HepG2 (cell line): ENCODE results near the gene GEMIN2. TPM values are rescaled to one million over a fixed set of nuclear protein-coding genes. Genes with fewer than 3 reads are reported as not detected.

ENCODE experiments used
- ARID2 ChIP-seq: sonication (generic); formaldehyde crosslinking; IDR thresholded peaks from 2 replicates; pipeline ENCODE4 v1.8.1; 2022; ENCODE audit warnings: mild to moderate bottlenecking, missing genetic modification reagents, borderline replicate concordance
- ASH2L ChIP-seq: fragments of 300-600, 200-600 bp; sonication (generic); IDR thresholded peaks from 2 replicates; pipeline ENCODE4 v1.7.0; 2017; ENCODE audit warnings: low read depth, mild to moderate bottlenecking, moderate library complexity, mixed read lengths, low read length; ENCODE audit not compliant: insufficient read length
- ELK4 ChIP-seq: sonication (generic); formaldehyde crosslinking; IDR thresholded peaks from 2 replicates; pipeline ENCODE4 v1.9.0; 2021; ENCODE audit warnings: missing genetic modification reagents, borderline replicate concordance
- FOSL2 ChIP-seq: sonication (generic); formaldehyde crosslinking; IDR thresholded peaks from 2 replicates; pipeline ENCODE4 v1.4.0; 2020; ENCODE audit warnings: missing genetic modification reagents
- GABPA ChIP-seq, 2 experiments: IDR thresholded peaks; 2 replicates each; pipeline ENCODE4 v1.6.1; 2011 to 2016; ENCODE audit warnings: low read depth in 2 of 2, low read length in 1 of 2, missing biosample characterization in 1 of 2, missing genetic modification characterization in 1 of 2
- HNRNPK ChIP-seq: fragments of 200-400 bp; formaldehyde crosslinking; IDR thresholded peaks from 2 replicates; pipeline ENCODE4 v1.6.1; 2018; ENCODE audit warnings: low read length, low read depth, moderate library complexity, mild to moderate bottlenecking; ENCODE audit not compliant: poor library complexity, severe bottlenecking
- JDP2 ChIP-seq: sonication (generic); formaldehyde crosslinking; IDR thresholded peaks from 2 replicates; pipeline ENCODE4 v1.8.1; 2022; ENCODE audit warnings: missing genetic modification reagents, borderline replicate concordance
- SMARCC2 ChIP-seq: fragments of 450-650 bp; IDR thresholded peaks from 2 replicates; pipeline ENCODE4 v1.6.1; 2017; ENCODE audit warnings: antibody characterized with exemption, mild to moderate bottlenecking
- SOX13 ChIP-seq, 3 experiments: fragments of 450-650 bp in 1 of 3; sonication (generic) in 1 of 3; formaldehyde crosslinking in 1 of 3; IDR thresholded peaks in 2 of 3; conservative IDR thresholded peaks in 1 of 3; 2 replicates each; pipeline versions ENCODE4 v1.5.0 to v1.6.1; 2016 to 2020; ENCODE audit warnings: antibody characterized with exemption in 1 of 3, mild to moderate bottlenecking in 1 of 3, missing compliant biosample characterization in 1 of 3, missing genetic modification reagents in 1 of 3, moderate library complexity in 1 of 3
- TBX2 ChIP-seq: sonication (generic); formaldehyde crosslinking; IDR thresholded peaks from 2 replicates; pipeline ENCODE4 v1.5.0; 2020; ENCODE audit warnings: missing genetic modification reagents, mild to moderate bottlenecking, borderline replicate concordance
- TRIM24 ChIP-seq: sonication (generic); formaldehyde crosslinking; IDR thresholded peaks from 2 replicates; pipeline ENCODE4 v1.8.0; 2022; ENCODE audit warnings: mild to moderate bottlenecking, missing genetic modification reagents
- ZNF318 ChIP-seq: sonication (generic); formaldehyde crosslinking; IDR thresholded peaks from 2 replicates; pipeline ENCODE4 v1.4.0; 2020; ENCODE audit warnings: mild to moderate bottlenecking, missing genetic modification reagents
- ZNF512B ChIP-seq: sonication (generic); formaldehyde crosslinking; IDR thresholded peaks from 2 replicates; pipeline ENCODE4 v1.5.1; 2020; ENCODE audit warnings: missing genetic modification reagents, mild to moderate bottlenecking, borderline replicate concordance
- polyA plus RNA-seq, 8 experiments: library from polyadenylated mRNA; depleted of rRNA in 3 of 8; stranded (reverse) in 7 of 8; unstranded in 1 of 8; fragments of >200 nt; fragmentation: Illumina TruSeq in 4 of 8; extraction: Trizol in 4 of 8; gene quantifications; 2 replicates each; pipeline versions ENCODE4 v1.2.1 to v1.2.3, GENCODE V29; 2011 to 2016; ENCODE audit warnings: low read depth in 4 of 8, missing spikeins in 1 of 8, mixed read lengths in 1 of 8; ENCODE audit not compliant: insufficient read depth in 1 of 8
- total RNA-seq, 5 experiments: library from RNA; depleted of rRNA; stranded (reverse); fragments of >200 nt; fragmentation: Illumina TruSeq; extraction: Trizol; gene quantifications; 2 replicates each; pipeline ENCODE4 v1.2.3, GENCODE V29; 2016; ENCODE audit warnings: low read depth in 1 of 5

The GEMIN2 gene
- total and polyA plus RNA-seq, 2 of the 13 experiments (the other 11 are each of a cell fraction or from before 2014, with no cell fraction given): 54.8 to 110 TPM

GRCh38 chr14:39174560-39175444 is 60.7 kb downstream of the GEMIN2 start, which contains the start of gene PNN (continued):
- TF ChIP-seq ZNF318 (CRISPR knock-in tag) (peak; percentile 45; the same call in 1 of the 2 replicates), SOX13 (IDR thresholded peaks at IDR 0.05) (peak; percentile 39), SOX13 (CRISPR knock-in tag; conservative IDR thresholded peaks at IDR 0.05 in 1 of 2, IDR thresholded peaks at IDR 0.05 in 1 of 2) (peak; percentile 36 to 64; a peak in 2 of 4 replicates), TRIM24 (CRISPR knock-in tag) (no peak), FOSL2 (CRISPR knock-in tag) (peak; percentile 78), JDP2 (no peak), ZNF512B (CRISPR knock-in tag) (0 out of 2 replicates have a peak, but pooled peaks have one; percentile 92), GABPA (IDR thresholded peaks at IDR 0.05; ENCODE audit: low read depth, low read length) (no peak), GABPA (CRISPR knock-in tag; IDR thresholded peaks at IDR 0.05; ENCODE audit: low read depth) (no peak), TBX2 (peak; percentile 96), ARID2 (CRISPR knock-in tag) (peak; percentile 93; the same call in 1 of the 2 replicates), SMARCC2 (no peak; the same call in 1 of the 2 replicates), ELK4 (peak; percentile 99; the same call in 1 of the 2 replicates), ASH2L (peak; percentile 99), HNRNPK (no peak)
